NB4 (cell line): ENCODE data around the gene MAGI1.
A peak's percentile ranks its signal among the peaks of the same experiment; 100 is the strongest.
"Not testable (repeated sequence)": the region's sequence is repeated elsewhere in the genome, so short reads cannot be mapped to it uniquely, and the experiment has no call there.

Experiments
- DNase-seq: peaks from one replicate; pipeline ENCODE4 v3.0.0; 2010; ENCODE audit warnings: low read depth
- H3K4me3 ChIP-seq: one replicate; pipeline ENCODE4 v1.5.1; 2011; ENCODE audit warnings: mild to moderate bottlenecking, low read depth, low read length, moderate library complexity
- CTCF ChIP-seq: IDR thresholded peaks from one replicate; pipeline ENCODE4 v1.5.1; 2012; ENCODE audit warnings: low read depth, low read length
- MAX ChIP-seq: IDR thresholded peaks from 2 replicates; pipeline ENCODE4 v1.6.1; 2011; ENCODE audit warnings: low read depth, low read length
- MYC ChIP-seq: IDR thresholded peaks from 2 replicates; pipeline ENCODE4 v1.6.1; 2011; ENCODE audit warnings: low read depth, low read length
- POLR2A ChIP-seq: IDR thresholded peaks from 2 replicates; pipeline ENCODE4 v1.6.1; 2011; ENCODE audit warnings: mild to moderate bottlenecking; ENCODE audit not compliant: insufficient read length; ENCODE audit errors: extremely low read depth

MAGI1 gene

GRCh38 chr3:65720989-65721737 lies 317.6 kb downstream of the MAGI1 start:
- DNase-seq: no peak

GRCh38 chr3:65719639-65720038 lies 319.1 kb downstream of the MAGI1 start:
- not testable (repeated sequence) for DNase-seq, H3K4me3 ChIP-seq

More at GRCh38 chr3:65720989-65721737, 317.6 kb downstream of the MAGI1 start:
- no peak for TF ChIP-seq POLR2A
- no peak for TF ChIP-seq MAX
- no peak for TF ChIP-seq MYC
- TF ChIP-seq CTCF: no peak
- H3K4me3 ChIP-seq: no peak overlapping the region

GRCh38 chr3:65717676-65718346 lies 320.9 kb downstream of the MAGI1 start:
- no peak for DNase-seq
- TF ChIP-seq CTCF (no peak), MYC (no peak), POLR2A (no peak), MAX (no peak)
- no peak overlapping the region for H3K4me3 ChIP-seq

- H3K4me3 ChIP-seq: no peak overlapping the region
- no peak for DNase-seq
- TF ChIP-seq MYC (no peak), MAX (no peak), POLR2A (no peak)
Measured at GRCh38 chr3:65716071-65716751, 322.5 kb downstream of the MAGI1 start.

- DNase-seq: no peak
- no peak overlapping the region for H3K4me3 ChIP-seq
- TF ChIP-seq CTCF (no peak), POLR2A (no peak), MAX (no peak), MYC (no peak)
Measured at GRCh38 chr3:65714134-65714533, 324.6 kb downstream of the MAGI1 start.

GRCh38 chr3:65713016-65713415 lies 325.7 kb downstream of the MAGI1 start:
- DNase-seq: peak; percentile 11
- TF ChIP-seq MAX (no peak), MYC (no peak), CTCF (no peak), POLR2A (no peak)
- no peak overlapping the region for H3K4me3 ChIP-seq
